KMS-11 (cell line): ENCODE measurements around the gene ZCCHC10.

Source experiments
- H2AFZ ChIP-seq: fragments of 200-600 bp; sonication (generic); 2 replicates; pipeline ENCODE4 v1.6.1; 2016; ENCODE audit warnings: antibody characterized with exemption, mixed run types, low read depth
- H3K27ac ChIP-seq: fragments of 200-600 bp; sonication (generic); 2 replicates; pipeline ENCODE4 v1.6.1; 2016; ENCODE audit warnings: mild to moderate bottlenecking, mixed run types
- H3K27me3 ChIP-seq: fragments of 200-600 bp; sonication (generic); 2 replicates; pipeline ENCODE4 v1.6.1; 2017; ENCODE audit warnings: mild to moderate bottlenecking, low read depth, mixed run types, moderate library complexity; ENCODE audit not compliant: insufficient read depth
- H3K36me3 ChIP-seq: fragments of 200-600 bp; sonication (generic); 2 replicates; pipeline ENCODE4 v1.6.1; 2017; ENCODE audit warnings: mild to moderate bottlenecking, mixed run types; ENCODE audit not compliant: insufficient read depth
- H3K4me1 ChIP-seq: fragments of 200-600 bp; sonication (generic); 2 replicates; pipeline ENCODE4 v1.6.1; 2016; ENCODE audit warnings: mild to moderate bottlenecking, low read depth, mixed run types; ENCODE audit not compliant: poor library complexity, severe bottlenecking
- H3K4me2 ChIP-seq: fragments of 200-600 bp; sonication (generic); 2 replicates; pipeline ENCODE4 v1.7.0; 2016; ENCODE audit warnings: mild to moderate bottlenecking, mixed run types
- H3K4me3 ChIP-seq: fragments of 200-600 bp; sonication (generic); IDR thresholded peaks from 2 replicates; pipeline ENCODE4 v1.6.1; 2017; ENCODE audit warnings: low read depth, low read length, mixed read lengths; ENCODE audit not compliant: insufficient read depth
- H3K79me2 ChIP-seq: fragments of 200-600 bp; sonication (generic); 2 replicates; pipeline ENCODE4 v1.6.1; 2016; ENCODE audit warnings: low read depth, mixed run types; ENCODE audit not compliant: insufficient read depth
- H3K9ac ChIP-seq: fragments of 200-600 bp; sonication (generic); 2 replicates; pipeline ENCODE4 v1.6.1; 2016; ENCODE audit warnings: mild to moderate bottlenecking, mixed run types
- H4K20me1 ChIP-seq: fragments of 200-600 bp; sonication (generic); 2 replicates; pipeline ENCODE4 v1.6.1; 2016; ENCODE audit warnings: mild to moderate bottlenecking, mixed run types; ENCODE audit not compliant: insufficient read depth
- CTCF ChIP-seq: fragments of 200-600 bp; sonication (generic); conservative IDR thresholded peaks from 2 replicates; pipeline ENCODE4 v1.6.1; 2017; ENCODE audit warnings: low read depth, mild to moderate bottlenecking, antibody characterized with exemption, low read length, moderate library complexity, mixed read lengths

Gene ZCCHC10

GRCh38 chr5:133025804-133026663 is at the start of gene ZCCHC10:
ZCCHC10 (minus strand) TSS chr5:133026549; CDS start chr5:133026537, 12 bp downstream.
- TF ChIP-seq CTCF = no peak
- Histone ChIP-seq H3K79me2 (peaks cover 34% of the 10 kb centered on the region), H3K4me2 (peak within 1 kb of the TSS; percentile 80), H2AFZ (peak within 1 kb of the TSS; percentile 88), H3K4me1 (peaks cover 12% of the 10 kb centered on the region), H3K36me3 (no peaks in the 10 kb centered on the region; the same call in 1 of the 2 replicates), H3K27ac (peak within 1 kb of the TSS; percentile 67), H4K20me1 (no peaks in the 10 kb centered on the region), H3K27me3 (no peaks in the 10 kb centered on the region), H3K4me3 (no peak within 1 kb of the TSS), H3K9ac (peak within 1 kb of the TSS; percentile 81)

GRCh38 chr5:133075572-133076536 is 49.5 kb upstream of the ZCCHC10 start:
- Histone ChIP-seq H3K27me3 (no peaks in the 10 kb centered on the region), H3K36me3 (peaks cover 18% of the 10 kb centered on the region; the same call in 1 of the 2 replicates), H3K9ac (no peak overlapping the region), H4K20me1 (no peaks in the 10 kb centered on the region), H3K79me2 (peaks cover 79% of the 10 kb centered on the region; the same call in 1 of the 2 replicates), H3K4me3 (no peak overlapping the region), H3K27ac (no peak overlapping the region), H2AFZ (no peak overlapping the region), H3K4me1 (peaks cover 62% of the 10 kb centered on the region), H3K4me2 (no peak overlapping the region)
- no peak for TF ChIP-seq CTCF

- no peak overlapping the region for H3K4me3 ChIP-seq
- H3K27me3 ChIP-seq = no peaks in the 10 kb centered on the region
- H3K9ac ChIP-seq = no peak overlapping the region
- H2AFZ ChIP-seq = no peak overlapping the region
- H4K20me1 ChIP-seq = no peaks in the 10 kb centered on the region
- H3K4me2 ChIP-seq = peak overlapping the region; percentile 10; the same call in 1 of the 2 replicates
- peaks cover 48% of the 10 kb centered on the region for H3K4me1 ChIP-seq
- H3K79me2 ChIP-seq = peaks cover 60% of the 10 kb centered on the region; the same call in 1 of the 2 replicates
- peaks cover 18% of the 10 kb centered on the region; the same call in 1 of the 2 replicates for H3K36me3 ChIP-seq
- peak overlapping the region; percentile 20; the same call in 1 of the 2 replicates for H3K27ac ChIP-seq
- TF ChIP-seq CTCF = no peak
These were observed 45.7 kb upstream of the ZCCHC10 start for GRCh38 chr5:133072021-133072420.

GRCh38 chr5:133066045-133066444 is 39.7 kb upstream of the ZCCHC10 start:
- no peak overlapping the region for H2AFZ ChIP-seq
- H3K79me2 ChIP-seq = peaks cover 70% of the 10 kb centered on the region
- H3K36me3 ChIP-seq = no peaks in the 10 kb centered on the region; the same call in 1 of the 2 replicates
- TF ChIP-seq CTCF = no peak
- no peaks in the 10 kb centered on the region for H4K20me1 ChIP-seq
- H3K27ac ChIP-seq = peak overlapping the region; percentile 86; the same call in 1 of the 2 replicates
- H3K4me1 ChIP-seq = peaks cover 74% of the 10 kb centered on the region
- H3K27me3 ChIP-seq = no peaks in the 10 kb centered on the region
- no peak overlapping the region for H3K9ac ChIP-seq
- no peak overlapping the region; the same call in 1 of the 2 replicates for H3K4me2 ChIP-seq
- no peak overlapping the region for H3K4me3 ChIP-seq
